GM18511 (cell line): Measurements from ENCODE around the gene ARL6IP4.
"Not testable (repeated sequence)": the region's sequence is repeated elsewhere in the genome, so short reads cannot be mapped to it uniquely, and the experiment has no call there.

Experiments
- ATAC-seq: cut with Tn5 transposase; IDR thresholded peaks from one replicate; pipeline ENCODE4 v1.9.1; 2021; ENCODE audit warnings: mild to moderate bottlenecking, moderate library complexity; ENCODE audit not compliant: unreplicated experiment

ARL6IP4 gene

GRCh38 chr12:122980183-122981035 is at the start of gene ARL6IP4:
ARL6IP4 (plus strand) TSS chr12:122980681; CDS start chr12:122981140, 459 bp downstream.
- peak; percentile 71 for ATAC-seq

GRCh38 chr12:122932207-122932606 is 48.3 kb upstream of the ARL6IP4 start:
- no peak for ATAC-seq

GRCh38 chr12:122934722-122935121 is 45.8 kb upstream of the ARL6IP4 start:
- peak; percentile 49 for ATAC-seq

- no peak for ATAC-seq
Measured at GRCh38 chr12:122935318-122935717, 45.2 kb upstream of the ARL6IP4 start.

GRCh38 chr12:122937622-122938091 is 42.8 kb upstream of the ARL6IP4 start:
- no peak for ATAC-seq

- no peak for ATAC-seq
Measured at GRCh38 chr12:122939125-122939524, 41.4 kb upstream of the ARL6IP4 start.

GRCh38 chr12:122941351-122941750 is 39.1 kb upstream of the ARL6IP4 start:
- ATAC-seq, result not testable (repeated sequence)

GRCh38 chr12:122942637-122943036 is 37.8 kb upstream of the ARL6IP4 start:
- ATAC-seq, result no peak

GRCh38 chr12:122943196-122943595 is 37.3 kb upstream of the ARL6IP4 start:
- ATAC-seq, result no peak

- ATAC-seq, result no peak
Measured at GRCh38 chr12:122944605-122945592, 35.6 kb upstream of the ARL6IP4 start.

GRCh38 chr12:122946690-122947341 is 33.7 kb upstream of the ARL6IP4 start:
- peak; percentile 90 for ATAC-seq

GRCh38 chr12:122947352-122947792 is 33.1 kb upstream of the ARL6IP4 start:
- no peak for ATAC-seq

- no peak for ATAC-seq
Measured at GRCh38 chr12:122948605-122949004, 31.9 kb upstream of the ARL6IP4 start.

GRCh38 chr12:122949405-122949804 is 31.1 kb upstream of the ARL6IP4 start:
- ATAC-seq, result no peak

- ATAC-seq, result no peak
Measured at GRCh38 chr12:122949816-122950675, 30.4 kb upstream of the ARL6IP4 start.

GRCh38 chr12:122951406-122951805 is 29.1 kb upstream of the ARL6IP4 start:
- no peak for ATAC-seq

- peak; percentile 85 for ATAC-seq
Measured at GRCh38 chr12:122951979-122952892, 28.2 kb upstream of the ARL6IP4 start.

- no peak for ATAC-seq
Measured at GRCh38 chr12:122955156-122955555, 25.3 kb upstream of the ARL6IP4 start.

GRCh38 chr12:122956035-122956434 is 24.4 kb upstream of the ARL6IP4 start:
- ATAC-seq, result no peak
